ENCODE data around the gene RBMS1. TPM values are rescaled to one million over a fixed set of nuclear protein-coding genes. Genes with fewer than 3 reads are reported as not detected.

RBMS1 gene
- total RNA-seq, 4 donors from 2014 or later: 86.0 to 110 (median 91.5) TPM

DNA sequence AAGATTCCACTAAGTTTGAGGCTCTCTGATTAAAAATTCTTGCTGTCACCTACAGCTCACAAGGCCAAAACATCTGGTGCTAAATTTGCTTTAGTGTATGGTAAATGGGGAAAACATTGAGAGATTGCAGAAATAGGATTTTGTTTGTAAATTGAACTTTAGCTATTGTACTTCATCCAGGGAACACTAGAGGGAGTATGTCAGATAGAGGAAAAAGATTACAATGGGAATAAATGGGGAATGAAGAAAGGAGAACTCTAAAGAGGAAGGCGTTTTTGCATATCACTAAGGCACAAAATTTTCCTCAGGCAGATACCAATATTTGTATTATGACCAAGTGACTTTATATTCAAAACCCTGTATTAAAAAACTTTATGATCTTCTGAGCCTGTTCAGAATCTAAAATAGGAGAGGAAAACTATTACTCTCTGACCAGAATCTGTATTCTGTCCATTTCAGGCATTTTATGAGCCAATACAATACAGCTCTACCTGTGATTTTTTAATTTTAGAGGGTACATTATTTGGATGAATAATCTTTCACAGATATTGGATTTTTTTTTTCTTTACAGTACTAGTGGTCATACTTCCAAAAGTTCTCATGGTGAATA lies 241.2 kb downstream of the RBMS1 start:
- 0 to 6% methylated on average over 1 of the region's 1 CpG for WGBS, 2 donors (ENCODE audit: low coverage in 1 of 2)
- Histone ChIP-seq H3K4me1 (peaks cover 0 to 8% (median 0%) of the 10 kb centered on the region in 3 donors), H3K27me3 (no peaks in the 10 kb centered on the region), H3K9me3 (no peaks in the 10 kb centered on the region), H3K4me3 (no peak overlapping the region), H3K36me3 (no peaks in the 10 kb centered on the region), H3K27ac (peak overlapping the region in 1 of 4 donors; percentile 23)
- no peak for ATAC-seq
- no peak for TF ChIP-seq POLR2A (IDR thresholded peaks at IDR 0.05)
- TF ChIP-seq, protein P1, sequence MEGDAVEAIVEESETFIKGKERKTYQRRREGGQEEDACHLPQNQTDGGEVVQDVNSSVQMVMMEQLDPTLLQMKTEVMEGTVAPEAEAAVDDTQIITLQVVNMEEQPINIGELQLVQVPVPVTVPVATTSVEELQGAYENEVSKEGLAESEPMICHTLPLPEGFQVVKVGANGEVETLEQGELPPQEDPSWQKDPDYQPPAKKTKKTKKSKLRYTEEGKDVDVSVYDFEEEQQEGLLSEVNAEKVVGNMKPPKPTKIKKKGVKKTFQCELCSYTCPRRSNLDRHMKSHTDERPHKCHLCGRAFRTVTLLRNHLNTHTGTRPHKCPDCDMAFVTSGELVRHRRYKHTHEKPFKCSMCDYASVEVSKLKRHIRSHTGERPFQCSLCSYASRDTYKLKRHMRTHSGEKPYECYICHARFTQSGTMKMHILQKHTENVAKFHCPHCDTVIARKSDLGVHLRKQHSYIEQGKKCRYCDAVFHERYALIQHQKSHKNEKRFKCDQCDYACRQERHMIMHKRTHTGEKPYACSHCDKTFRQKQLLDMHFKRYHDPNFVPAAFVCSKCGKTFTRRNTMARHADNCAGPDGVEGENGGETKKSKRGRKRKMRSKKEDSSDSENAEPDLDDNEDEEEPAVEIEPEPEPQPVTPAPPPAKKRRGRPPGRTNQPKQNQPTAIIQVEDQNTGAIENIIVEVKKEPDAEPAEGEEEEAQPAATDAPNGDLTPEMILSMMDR (IDR thresholded peaks at IDR 0.05): peak; percentile 71 to 81 (median 79)

DNA sequence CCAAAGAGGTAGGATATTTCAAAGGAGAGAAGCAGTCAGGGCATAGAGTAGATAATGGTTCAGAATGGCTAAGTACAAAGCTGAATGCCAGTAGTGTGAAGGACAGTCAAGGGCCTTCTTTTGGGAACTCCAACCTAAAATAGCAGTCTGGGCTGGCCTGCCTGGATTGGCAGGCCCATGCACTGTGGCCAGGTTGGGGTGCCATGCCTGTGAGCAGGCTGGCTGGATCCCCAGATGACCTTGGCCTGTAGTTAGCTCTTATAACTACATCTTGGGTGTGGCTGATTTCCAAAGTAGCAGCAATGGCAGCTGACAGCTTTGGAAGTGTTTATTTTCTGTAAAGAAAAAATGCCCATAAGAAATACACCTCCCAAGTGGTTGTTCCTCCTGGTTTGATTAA lies 242.0 kb downstream of the RBMS1 start:
- Histone ChIP-seq H3K36me3 (no peaks in the 10 kb centered on the region), H3K27ac (peak overlapping the region in 1 of 4 donors; percentile 3), H3K4me3 (no peak overlapping the region), H3K9me3 (no peaks in the 10 kb centered on the region), H3K27me3 (no peaks in the 10 kb centered on the region), H3K4me1 (peaks cover 0 to 8% (median 0%) of the 10 kb centered on the region in 3 donors)
- TF ChIP-seq EP300 (IDR thresholded peaks at IDR 0.05): no peak
- TF ChIP-seq, protein P1 (IDR thresholded peaks at IDR 0.05): no peak
- no peak for TF ChIP-seq POLR2AphosphoS5 (IDR thresholded peaks at IDR 0.05)
- no peak for TF ChIP-seq POLR2A (IDR thresholded peaks at IDR 0.05)
- ATAC-seq: no peak

DNA sequence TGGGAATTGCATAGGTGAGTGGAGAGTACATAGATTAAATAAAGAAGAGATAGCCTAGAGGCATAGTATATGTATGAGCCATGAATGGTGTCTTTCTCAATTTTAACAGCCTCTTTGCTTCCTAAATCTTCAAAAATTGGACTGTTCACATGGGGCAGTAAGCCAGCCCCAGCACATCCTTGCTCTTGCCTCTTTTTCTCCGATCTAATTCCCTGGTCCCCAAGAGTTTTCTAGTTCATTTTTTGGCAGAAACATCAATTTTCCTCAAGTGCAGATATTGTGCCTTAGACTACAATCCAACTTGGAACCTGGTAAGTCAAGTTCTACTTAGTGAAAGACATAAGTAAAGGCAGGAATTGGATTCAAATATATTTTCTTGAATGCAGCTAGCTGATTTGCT lies 243.7 kb downstream of the RBMS1 start:
- WGBS, 2 donors (ENCODE audit: low coverage in 1 of 2): 82% methylated on average over 1 of the region's 1 CpG; no CpG with 5 or more reads in 1 of the 2 donors
- no peak for ATAC-seq
- H3K36me3 ChIP-seq: no peaks in the 10 kb centered on the region

DNA sequence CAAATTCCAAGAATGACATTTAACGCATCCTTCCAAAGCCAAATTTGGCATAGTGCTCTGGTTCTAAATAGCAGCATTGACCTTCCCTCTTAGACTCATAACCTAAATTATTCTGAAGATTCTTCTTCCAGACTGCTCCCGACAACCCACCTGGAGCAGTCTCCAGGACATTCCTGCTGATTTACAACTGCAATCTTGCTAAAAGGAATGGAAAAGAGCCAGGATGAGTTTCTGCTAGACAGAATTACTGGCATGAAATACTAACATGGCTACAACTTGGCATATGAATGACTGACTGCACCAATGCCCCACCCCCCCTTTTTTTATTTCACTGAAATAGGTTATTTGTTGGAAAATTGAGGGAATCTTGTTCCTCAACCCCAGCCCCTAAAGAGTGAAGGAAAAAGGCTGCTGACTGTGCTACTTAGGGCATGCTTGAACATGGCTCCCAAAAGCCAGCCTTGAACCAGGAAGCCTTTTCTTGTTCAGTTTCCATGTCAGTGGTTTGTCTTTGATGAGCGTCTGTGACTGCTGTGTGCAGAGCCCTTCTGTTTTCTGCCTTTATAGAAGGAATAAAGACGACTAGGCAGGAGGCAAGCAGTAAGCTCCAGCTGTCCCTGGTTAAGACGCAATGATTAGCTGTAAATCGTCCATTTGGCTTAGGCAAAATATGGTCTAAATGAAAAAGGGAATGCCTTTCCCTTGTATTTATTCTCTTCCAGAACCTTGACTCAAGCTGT lies 246.1 kb downstream of the RBMS1 start:
- Histone ChIP-seq H3K36me3 (no peaks in the 10 kb centered on the region), H3K27me3 (no peaks in the 10 kb centered on the region), H3K27ac (no peak overlapping the region), H3K9me3 (no peaks in the 10 kb centered on the region), H3K4me1 (peaks cover 0 to 19% (median 0%) of the 10 kb centered on the region in 3 donors), H3K4me3 (no peak overlapping the region)
- WGBS, 2 donors (ENCODE audit: low coverage in 1 of 2): 78 to 83% methylated on average over 5 to 6 of the region's 6 CpGs
- ATAC-seq: no peak
- TF ChIP-seq POLR2AphosphoS5 (IDR thresholded peaks at IDR 0.05) (no peak), EP300 (IDR thresholded peaks at IDR 0.05) (no peak), POLR2A (IDR thresholded peaks at IDR 0.05) (no peak)

More for the DNA sequence above, 243.7 kb downstream of the RBMS1 start:
- H3K27ac ChIP-seq: no peak overlapping the region
- H3K4me3 ChIP-seq: no peak overlapping the region
- no peaks in the 10 kb centered on the region for H3K27me3 ChIP-seq
- no peaks in the 10 kb centered on the region for H3K9me3 ChIP-seq
- peaks cover 0 to 8% (median 0%) of the 10 kb centered on the region in 3 donors for H3K4me1 ChIP-seq
- TF ChIP-seq POLR2AphosphoS5 (IDR thresholded peaks at IDR 0.05): no peak

DNA sequence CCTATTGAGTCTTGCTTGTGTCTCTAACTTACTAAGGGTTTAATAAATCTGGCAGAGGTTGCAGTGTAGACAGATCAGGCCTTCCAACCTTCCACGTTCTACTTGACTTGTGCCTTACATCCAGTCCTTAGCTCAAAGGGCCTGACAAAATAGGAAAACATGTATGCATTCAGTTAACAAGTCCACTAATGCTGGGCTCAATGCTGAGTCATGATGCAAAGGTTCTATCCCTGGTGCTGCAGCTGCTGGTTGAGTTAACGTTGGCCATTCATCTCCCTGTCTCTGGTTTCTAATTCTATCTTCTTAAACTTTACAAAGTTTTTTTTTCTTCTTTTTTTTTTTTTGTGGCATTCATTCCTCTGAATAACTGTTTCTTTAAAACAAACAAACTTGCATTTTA lies 247.3 kb downstream of the RBMS1 start:
- TF ChIP-seq, protein P1 (IDR thresholded peaks at IDR 0.05): no peak
- no peak for TF ChIP-seq POLR2A (IDR thresholded peaks at IDR 0.05)
- no peak for TF ChIP-seq POLR2AphosphoS5 (IDR thresholded peaks at IDR 0.05)
- TF ChIP-seq EP300 (IDR thresholded peaks at IDR 0.05): no peak
- no peaks in the 10 kb centered on the region for H3K9me3 ChIP-seq
- H3K27ac ChIP-seq: no peak overlapping the region
- no peak for ATAC-seq
- no peaks in the 10 kb centered on the region for H3K36me3 ChIP-seq
- no peaks in the 10 kb centered on the region for H3K27me3 ChIP-seq
- H3K4me1 ChIP-seq: peaks cover 0 to 20% (median 3%) of the 10 kb centered on the region in 3 donors
- 88 to 91% methylated on average over 2 of the region's 2 CpGs for WGBS, 2 donors (ENCODE audit: low coverage in 1 of 2)
- no peak overlapping the region for H3K4me3 ChIP-seq

Data from gastroesophageal sphincter (tissue), 4 donors.